Measurements from ENCODE around the gene PUM1.
"Not testable (repeated sequence)": the region's sequence is repeated elsewhere in the genome, so short reads cannot be mapped to it uniquely, and the experiment has no call there.

The PUM1 gene

GRCh38 chr1:30990591-30990990, 74.9 kb downstream of the PUM1 start:
- DNase-seq, result no peak

DNA sequence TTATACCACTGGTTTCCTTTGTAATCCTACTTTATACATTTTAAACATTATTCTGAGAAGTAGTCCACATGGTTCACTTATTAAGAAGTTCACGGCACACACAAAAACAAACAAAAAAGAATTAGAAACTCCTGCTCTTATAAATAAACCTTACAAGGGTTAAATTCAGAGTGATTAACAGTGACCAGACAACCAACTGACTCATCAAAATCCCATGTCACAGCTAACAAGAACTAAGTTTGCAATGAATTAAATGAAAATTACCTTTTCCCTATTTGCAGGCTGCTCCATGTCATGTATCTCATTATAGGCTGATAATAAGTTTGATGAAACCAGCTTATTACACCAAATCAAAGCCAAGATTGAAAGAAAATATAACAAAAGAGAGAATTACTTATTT, 77.5 kb downstream of the PUM1 start:
- DNase-seq, result no peak

- no peak for DNase-seq
Observed at GRCh38 chr1:30986755-30987154, 78.8 kb downstream of the PUM1 start.

- no peak for DNase-seq
Observed at GRCh38 chr1:30984991-30985503, 80.5 kb downstream of the PUM1 start.

DNA sequence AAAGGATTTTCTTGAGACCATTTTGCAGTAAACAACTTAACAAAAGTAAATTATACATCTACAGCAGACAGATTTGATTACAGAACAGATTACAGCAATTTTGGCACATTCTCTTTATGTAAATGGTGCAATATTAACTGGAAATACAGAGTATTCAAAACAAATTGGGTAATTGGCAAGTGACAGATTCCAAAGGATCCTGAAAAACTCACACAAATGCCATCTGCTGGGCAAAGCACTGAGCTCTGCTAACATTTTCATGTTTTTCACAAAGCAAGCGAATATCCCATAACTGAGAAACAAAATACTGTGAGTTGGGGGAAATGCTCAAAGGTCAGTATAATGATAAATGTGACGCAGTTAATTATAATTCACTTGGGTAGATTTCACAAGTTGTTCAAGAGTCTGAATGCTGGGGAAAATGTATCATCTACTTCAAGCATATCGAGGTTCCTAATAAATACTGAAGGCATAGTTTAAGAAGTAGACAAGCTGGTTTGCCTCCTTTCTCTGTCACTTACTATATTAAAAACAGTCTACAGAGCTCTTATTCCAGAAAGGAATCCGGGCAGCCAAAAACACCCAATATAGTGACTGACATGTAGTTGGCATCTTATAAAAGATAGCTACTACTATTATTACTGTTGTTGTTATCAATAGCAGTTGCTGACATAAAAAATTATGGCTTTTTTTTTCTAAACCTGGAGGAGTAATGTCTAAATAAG, 81.2 kb downstream of the PUM1 start:
- DNase-seq, result no peak

- DNase-seq, result no peak
Observed at GRCh38 chr1:30982937-30983336, 82.6 kb downstream of the PUM1 start.

DNA sequence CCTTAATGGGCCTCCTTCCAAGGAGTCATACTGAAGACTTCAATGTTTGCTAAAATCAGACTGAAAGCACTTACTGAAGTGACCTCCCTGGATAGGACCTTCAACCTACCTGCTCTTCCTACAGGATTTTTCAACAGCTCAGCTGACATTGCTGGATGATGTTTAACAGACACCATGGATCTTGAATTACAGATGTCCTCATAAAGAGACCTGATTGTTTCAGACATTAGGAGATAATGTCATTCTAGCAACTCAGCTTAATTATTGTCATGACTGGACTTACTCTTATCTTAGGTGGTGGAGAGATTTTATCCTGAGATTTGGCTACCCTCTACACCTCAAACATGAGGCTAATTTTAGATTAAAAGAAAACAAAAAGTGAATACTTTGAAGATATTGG, 83.1 kb downstream of the PUM1 start:
- DNase-seq, result no peak

DNA sequence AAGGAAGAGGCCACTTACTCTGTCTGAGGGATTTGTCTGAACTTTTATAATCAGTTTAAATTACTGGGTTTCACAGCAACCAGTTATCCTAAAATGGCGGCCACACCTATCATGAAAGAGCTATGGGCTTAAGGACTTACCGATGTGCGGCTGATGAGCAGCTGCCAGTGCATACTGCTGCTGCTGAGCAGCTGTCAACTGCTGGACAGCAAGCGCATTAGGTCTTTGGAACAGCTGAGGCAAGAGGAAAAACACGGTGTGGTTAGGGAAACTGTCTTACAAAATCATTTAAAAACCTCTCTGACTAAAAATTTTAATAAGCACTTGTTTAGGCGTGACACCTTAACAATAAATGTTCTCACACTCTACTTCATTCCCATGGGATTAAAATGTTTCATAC, 84.3 kb downstream of the PUM1 start:
- no peak for DNase-seq

DNA sequence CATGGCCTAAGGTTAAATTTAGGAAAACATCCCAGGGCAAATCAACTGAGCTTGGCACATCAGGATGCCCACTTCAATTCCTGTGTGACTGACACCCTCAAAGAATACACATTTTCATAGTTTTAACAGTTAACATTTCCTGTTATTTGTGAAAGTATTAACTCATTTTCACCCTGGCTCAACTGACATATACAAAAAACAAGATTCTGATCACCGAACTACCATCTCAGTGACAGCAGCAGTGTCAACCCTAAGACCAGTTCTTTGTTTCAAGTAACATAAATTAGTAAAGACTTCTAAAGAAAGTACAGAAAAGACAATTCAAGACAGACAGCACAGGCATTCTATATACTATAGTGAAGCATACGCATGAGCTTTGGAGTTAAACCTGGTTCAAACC, 88.0 kb downstream of the PUM1 start:
- no peak for DNase-seq

GRCh38 chr1:30977105-30977504, 88.4 kb downstream of the PUM1 start:
- DNase-seq, result no peak

- DNase-seq, result no peak
Observed at GRCh38 chr1:30976143-30976542, 89.4 kb downstream of the PUM1 start.

DNA sequence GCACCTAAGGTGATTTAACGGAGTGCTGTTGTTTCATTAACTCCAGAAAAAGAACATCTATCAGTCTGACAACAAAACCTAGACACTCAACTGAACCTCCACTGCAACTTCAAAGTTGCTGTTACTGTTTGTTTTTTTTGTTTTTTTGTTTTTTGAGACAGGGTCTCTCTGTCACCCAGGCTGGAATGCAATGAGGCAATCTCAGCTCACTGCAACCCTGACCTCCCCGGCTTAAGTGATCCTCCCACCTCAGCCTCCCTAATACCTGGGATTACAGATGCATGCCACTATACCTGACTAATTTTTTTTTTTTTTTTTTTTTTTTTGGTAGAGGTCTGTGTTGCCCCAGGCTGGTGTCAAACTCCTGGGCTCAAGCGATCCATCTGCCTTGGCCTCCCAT, 90.3 kb downstream of the PUM1 start:
- DNase-seq, result no peak

DNA sequence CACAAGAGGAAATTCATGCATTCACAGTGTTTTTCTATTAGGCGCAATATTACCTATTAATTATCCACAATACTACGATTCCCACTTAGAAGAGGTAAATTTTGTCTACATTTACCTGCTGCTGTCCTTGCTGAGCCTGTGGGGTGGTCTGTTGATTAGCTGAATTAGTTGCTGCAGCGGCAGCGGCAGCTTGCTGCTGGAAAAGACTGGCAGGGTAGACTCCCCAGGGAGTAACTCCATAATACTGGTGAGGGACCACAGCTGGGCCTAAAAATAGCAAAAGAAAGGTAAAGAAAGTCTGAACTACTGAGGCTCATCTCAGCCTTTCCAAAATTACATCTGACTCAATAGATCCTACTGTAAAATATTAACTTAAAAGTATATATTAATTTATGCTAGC, 91.0 kb downstream of the PUM1 start:
- no peak for DNase-seq

DNA sequence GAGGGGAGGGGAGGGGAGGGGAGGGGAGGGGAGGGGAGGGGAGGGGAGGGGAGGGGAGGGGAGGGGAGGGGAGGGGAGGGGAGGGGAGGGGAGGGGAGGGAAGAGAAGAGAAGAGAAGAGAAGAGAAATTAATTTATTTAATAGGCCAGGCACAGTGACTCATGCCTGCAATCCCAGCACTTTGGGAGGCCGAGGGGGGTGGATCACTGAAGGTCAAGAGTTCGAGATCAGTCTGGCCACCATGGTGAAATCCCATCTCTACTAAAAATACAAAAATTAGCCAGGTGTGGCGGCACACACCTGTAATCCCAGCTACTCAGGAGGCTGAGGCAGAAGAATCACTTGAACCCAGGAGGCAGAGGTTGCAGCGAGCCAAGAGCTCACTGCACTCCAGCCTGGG, 93.2 kb downstream of the PUM1 start:
- DNase-seq, result not testable (repeated sequence)

GRCh38 chr1:30971496-30971895, 94.0 kb downstream of the PUM1 start:
- no peak for DNase-seq

DNA sequence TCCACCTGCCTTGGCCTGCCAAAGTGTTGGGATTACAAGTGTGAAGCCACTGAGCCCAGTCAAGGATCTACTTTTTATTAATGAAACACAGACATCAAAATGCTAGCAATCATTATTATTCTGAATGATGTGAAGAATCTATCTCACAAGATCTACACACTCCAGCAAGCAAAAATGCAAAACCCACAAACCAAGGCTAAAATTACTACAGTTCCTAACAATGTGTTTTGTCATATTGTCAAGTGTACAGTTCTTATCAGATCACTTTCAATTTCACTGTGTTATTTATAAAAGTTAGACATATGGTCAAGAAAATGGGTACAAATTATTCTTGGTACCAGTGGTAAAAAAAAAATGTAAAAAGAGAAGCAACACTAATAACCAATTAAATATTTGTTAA, 95.6 kb downstream of the PUM1 start:
- no peak for DNase-seq

DNA sequence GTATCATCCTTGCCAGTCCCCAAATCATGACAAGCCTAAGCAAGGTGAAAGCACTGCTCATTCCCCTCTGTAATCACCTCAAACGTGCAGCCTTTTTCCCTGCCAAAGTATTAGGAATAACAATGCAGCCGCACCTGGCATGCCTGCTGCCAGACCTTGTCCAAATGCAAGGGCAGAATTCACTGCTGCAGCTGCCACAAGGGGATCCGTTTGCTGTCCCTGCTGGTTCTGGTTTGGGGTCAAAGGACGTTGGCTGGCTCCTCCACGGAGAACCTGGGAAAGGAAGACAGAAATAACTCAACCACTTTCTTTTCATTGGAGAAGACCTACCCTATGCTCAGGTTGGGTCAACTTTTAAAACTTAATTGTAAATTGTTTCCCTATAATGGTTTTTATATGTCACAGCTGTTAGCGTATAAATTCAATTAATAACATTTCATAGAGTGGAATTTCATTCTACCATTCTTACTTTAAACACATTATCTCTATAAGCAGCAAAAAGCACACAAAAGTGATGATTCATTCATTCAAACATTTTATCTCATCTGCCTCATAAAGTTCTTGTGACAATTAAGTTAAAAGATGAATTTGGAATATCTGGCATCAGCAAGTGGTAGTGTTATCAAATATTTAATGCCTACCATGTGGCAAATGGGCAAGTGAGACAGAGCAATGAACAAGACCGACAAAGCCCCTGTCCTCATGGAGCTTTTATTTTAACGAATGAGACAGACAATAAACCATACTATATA, 97.1 kb downstream of the PUM1 start:
- DNase-seq, result peak; percentile 50

DNA sequence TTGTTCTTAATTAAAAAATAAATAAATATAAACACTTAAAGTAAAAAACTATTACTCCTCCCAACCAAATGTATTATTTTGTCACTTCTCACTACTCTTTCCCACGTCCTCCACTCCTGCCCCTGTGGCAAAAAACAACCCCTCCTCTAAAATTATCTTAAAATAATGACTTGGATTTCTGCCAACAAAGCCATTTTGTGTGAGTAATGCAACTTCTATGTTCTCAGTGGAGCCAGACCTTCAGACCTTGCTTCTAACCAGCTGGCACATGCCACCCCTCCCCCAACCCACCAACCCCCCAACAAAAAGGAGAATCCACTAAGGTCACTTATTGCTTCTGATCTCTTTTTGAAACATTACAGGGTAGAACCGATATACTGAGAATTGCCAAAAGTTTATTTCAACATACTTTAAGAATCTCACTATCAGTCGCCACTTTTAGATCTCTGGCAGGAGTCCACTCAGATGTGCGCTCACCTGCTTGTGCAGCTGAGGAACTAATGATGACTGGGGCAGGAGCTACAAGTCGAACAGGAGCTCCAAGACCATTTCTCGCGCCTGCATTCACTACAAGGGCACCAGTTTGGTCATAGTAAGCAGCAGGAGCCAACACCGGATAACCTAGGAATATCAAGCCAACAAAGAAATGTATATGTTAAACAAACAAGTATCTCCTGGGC, 98.7 kb downstream of the PUM1 start:
- peak; percentile 28 for DNase-seq

DNA sequence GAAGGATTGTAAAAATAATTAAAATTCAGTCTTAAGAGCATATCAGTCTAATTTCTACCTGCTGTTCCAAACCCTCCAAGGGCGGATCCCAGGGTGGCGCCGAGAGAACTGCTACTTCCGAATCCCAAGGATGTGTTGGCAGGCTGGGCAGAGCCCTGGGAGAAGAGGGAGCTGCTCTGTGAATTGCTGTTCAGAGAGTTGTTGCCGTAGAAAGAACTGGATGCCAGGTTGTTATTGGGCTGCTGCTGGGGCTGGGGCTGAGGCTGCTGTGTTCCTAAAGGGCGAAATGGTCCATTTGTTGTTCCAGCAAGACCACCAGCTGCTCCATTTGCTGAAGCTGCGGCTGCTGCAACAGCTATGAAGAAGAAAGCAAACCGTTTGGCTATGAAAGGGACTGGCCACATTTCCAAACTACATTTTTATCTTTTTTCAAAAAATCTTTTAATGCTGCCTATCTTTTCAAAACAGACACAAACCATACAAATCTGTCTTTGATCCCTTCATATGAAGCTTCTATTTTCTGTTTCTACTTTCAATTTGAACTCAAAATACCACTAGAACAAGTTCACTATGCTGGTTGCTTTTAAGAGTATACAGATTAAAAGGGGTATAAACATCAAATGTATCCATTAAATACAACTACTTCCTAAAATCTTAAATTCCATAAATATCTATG, 99.5 kb downstream of the PUM1 start:
- no peak for DNase-seq

DNA sequence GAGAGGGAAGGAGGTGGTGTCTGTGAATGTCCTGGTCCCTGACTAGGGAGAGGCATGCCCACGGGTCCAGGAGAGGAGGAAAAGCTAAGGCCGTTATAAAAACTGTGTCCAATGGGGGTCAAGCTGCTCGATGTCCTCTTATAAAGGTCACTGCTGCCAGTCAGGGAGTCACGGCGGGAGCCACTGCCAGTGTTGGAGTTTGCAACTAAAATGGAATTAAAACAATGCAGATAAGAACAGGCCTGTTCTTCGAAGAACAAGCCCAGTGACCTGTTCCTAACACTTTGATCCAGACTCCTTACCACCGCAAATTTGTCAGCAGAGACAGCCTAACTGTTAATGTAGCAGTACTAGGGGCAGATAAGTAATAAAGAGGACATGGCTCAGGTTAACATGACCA, 100.8 kb downstream of the PUM1 start:
- DNase-seq, result no peak

DNA sequence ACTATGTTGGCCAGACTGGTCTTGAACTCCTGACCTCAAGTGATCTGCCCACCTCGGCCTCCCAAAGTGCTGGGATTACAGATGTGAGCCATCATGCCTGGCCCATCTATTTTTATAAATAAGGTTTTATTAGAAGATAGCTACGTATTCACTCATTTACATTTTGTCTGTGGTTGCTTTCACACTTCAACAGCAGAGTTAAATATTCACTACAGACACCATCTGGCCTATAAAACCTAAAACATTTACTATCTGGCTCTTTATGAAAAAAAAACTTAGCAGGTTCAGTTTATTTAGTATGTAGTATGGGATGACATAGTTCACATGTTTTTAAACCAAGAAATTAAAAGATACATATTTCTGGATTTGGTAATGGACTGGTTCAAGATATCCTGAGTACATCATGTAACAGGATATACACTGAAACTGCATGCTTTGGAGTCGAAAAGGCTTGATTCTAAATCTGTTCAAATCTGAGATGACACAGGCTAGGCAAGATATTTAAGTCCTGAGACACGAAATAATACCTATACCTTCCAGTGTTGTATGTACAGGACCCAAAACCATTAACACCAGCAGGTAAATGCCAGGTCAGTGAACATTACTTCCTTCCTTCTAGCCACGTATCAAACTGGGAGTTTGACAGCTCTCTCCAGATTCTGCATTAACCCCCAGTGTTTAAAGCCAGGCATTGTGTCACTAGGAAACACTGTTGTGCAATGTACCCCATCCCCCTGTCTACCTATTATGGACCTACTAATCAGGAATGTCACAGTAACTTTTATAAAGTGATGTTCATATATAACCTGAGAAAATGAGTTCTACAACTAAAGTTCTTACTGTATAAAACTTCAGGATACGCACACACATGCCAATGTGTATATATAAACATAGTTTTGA, 102.7 kb downstream of the PUM1 start:
- DNase-seq, result no peak

DNA sequence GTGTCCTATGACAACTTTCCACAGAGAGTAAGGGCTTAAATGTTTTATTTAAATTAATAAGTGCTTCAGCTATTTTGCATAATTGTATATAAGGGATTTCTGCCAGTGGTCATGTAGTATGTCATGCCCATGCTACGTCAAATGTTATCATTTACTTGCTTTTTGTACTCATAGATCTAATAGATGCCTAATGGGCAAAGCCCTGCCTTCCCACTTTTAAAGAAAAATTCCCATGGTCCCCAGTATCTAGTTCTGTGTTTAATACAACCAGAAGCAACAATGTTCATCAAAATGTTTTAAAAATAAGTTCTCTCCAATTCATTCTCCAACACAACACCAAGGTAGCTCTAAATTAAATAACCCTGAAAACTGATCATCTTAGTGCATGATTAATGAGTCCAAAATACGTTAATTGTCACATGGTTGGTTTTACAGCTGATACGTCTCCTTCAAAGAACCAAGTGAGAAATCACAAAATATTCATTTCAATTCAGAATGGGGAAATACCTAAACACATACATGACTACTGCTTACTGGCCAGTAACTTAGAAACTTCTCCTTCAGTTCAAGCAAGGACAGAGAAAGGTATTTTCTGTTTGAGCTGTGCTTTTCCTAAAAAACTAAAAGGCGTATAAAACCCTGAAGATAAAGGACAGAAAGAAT, 107.8 kb downstream of the PUM1 start:
- DNase-seq, result no peak

Measured in SHP77 treated with DMSO at 0.1 percent for 48 hours (cell line).